ENCODE measurements around the gene MPND. TPM values are rescaled to one million over a fixed set of nuclear protein-coding genes. Genes with fewer than 3 reads are reported as not detected.

The MPND gene
- total RNA-seq, 6 experiments from 2014 or later, result 6.4 to 21.7 (median 19.6) TPM

- Histone ChIP-seq H3K36me3 (no peaks in the 10 kb centered on the region), H3K27me3 (no peaks in the 10 kb centered on the region), H3K27ac (no peak overlapping the region), H3K4me1 (no peaks in the 10 kb centered on the region), H3K4me3 (no peak overlapping the region), H3K9me3 (no peaks in the 10 kb centered on the region)
- DNase-seq (no peak), ATAC-seq (peak; percentile 22 to 58 (median 37))
- WGBS (ENCODE audit: insufficient coverage, low coverage, low lambda C conversion rate, missing lambda C conversion rate), result 44% methylated on average over 16 of the region's 18 CpGs
- intact Hi-C loops (cut with DNase I), result no loop called here
- no peak for TF ChIP-seq POLR2A (IDR thresholded peaks at IDR 0.05)
- TF ChIP-seq, protein P1, sequence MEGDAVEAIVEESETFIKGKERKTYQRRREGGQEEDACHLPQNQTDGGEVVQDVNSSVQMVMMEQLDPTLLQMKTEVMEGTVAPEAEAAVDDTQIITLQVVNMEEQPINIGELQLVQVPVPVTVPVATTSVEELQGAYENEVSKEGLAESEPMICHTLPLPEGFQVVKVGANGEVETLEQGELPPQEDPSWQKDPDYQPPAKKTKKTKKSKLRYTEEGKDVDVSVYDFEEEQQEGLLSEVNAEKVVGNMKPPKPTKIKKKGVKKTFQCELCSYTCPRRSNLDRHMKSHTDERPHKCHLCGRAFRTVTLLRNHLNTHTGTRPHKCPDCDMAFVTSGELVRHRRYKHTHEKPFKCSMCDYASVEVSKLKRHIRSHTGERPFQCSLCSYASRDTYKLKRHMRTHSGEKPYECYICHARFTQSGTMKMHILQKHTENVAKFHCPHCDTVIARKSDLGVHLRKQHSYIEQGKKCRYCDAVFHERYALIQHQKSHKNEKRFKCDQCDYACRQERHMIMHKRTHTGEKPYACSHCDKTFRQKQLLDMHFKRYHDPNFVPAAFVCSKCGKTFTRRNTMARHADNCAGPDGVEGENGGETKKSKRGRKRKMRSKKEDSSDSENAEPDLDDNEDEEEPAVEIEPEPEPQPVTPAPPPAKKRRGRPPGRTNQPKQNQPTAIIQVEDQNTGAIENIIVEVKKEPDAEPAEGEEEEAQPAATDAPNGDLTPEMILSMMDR (IDR thresholded peaks at IDR 0.05), result no peak
These were observed 39.4 kb upstream of the MPND start for GRCh38 chr19:4303819-4304537.

- H3K4me1 ChIP-seq, result no peaks in the 10 kb centered on the region
- no peak for TF ChIP-seq POLR2A (IDR thresholded peaks at IDR 0.05)
- TF ChIP-seq, protein P1 (IDR thresholded peaks at IDR 0.05), result no peak
- H3K27ac ChIP-seq, result no peak within 1 kb of the TSS
- no peak for DNase-seq
- no peaks in the 10 kb centered on the region for H3K27me3 ChIP-seq
- no peak within 1 kb of the TSS for H3K4me3 ChIP-seq
- ATAC-seq, result peak in 3 of 4 donors; percentile 29 to 43 (median 29)
- intact Hi-C loops (cut with DNase I), result no loop called here
- H3K36me3 ChIP-seq, result no peaks in the 10 kb centered on the region
- 9% methylated on average over 7 of the region's 63 CpGs for WGBS (ENCODE audit: insufficient coverage, low coverage, low lambda C conversion rate, missing lambda C conversion rate)
- H3K9me3 ChIP-seq, result no peaks in the 10 kb centered on the region
These were observed 38.7 kb upstream of the MPND start, which contains the start of gene FSD1 for GRCh38 chr19:4304538-4305256. Gene FSD1, plus strand, starts transcription at chr19:4304598. Its CDS starts 149 bp downstream, at chr19:4304747.

DNA sequence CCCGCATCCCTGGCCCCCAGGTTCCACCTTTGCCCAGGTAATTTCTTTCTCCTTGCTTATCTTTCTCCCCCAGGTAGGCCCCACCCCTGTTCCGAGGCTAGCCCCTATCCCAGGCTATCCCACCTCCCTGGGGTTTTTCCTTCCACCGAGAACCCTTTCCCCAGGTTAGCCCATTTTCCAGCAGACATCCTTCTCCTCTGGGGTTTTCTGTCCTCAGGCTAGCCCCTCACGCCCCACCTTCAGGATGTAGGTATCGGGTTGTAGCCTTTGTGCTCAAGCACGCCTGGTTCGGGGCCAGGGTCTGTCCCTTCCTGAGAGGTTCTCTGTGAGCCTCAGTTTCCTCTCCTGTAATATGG lies 38.1 kb upstream of the MPND start:
- WGBS (ENCODE audit: insufficient coverage, low coverage, low lambda C conversion rate, missing lambda C conversion rate), result 74% methylated on average over 7 of the region's 7 CpGs
- Histone ChIP-seq H3K36me3 (no peaks in the 10 kb centered on the region), H3K4me1 (no peaks in the 10 kb centered on the region), H3K9me3 (no peaks in the 10 kb centered on the region), H3K27ac (no peak overlapping the region), H3K4me3 (no peak overlapping the region), H3K27me3 (no peaks in the 10 kb centered on the region)
- TF ChIP-seq POLR2A (IDR thresholded peaks at IDR 0.05), result no peak
- TF ChIP-seq, protein P1 (IDR thresholded peaks at IDR 0.05), result no peak
- DNase-seq (no peak), ATAC-seq (no peak)
- intact Hi-C loops (cut with DNase I), result no loop called here

- no peaks in the 10 kb centered on the region for H3K9me3 ChIP-seq
- no peak overlapping the region for H3K4me3 ChIP-seq
- DNase-seq, result no peak
- H3K27me3 ChIP-seq, result no peaks in the 10 kb centered on the region
- H3K27ac ChIP-seq, result no peak overlapping the region
- no peak for ATAC-seq
- no peak for TF ChIP-seq POLR2A (IDR thresholded peaks at IDR 0.05)
- TF ChIP-seq, protein P1 (IDR thresholded peaks at IDR 0.05), result no peak
- intact Hi-C loops (cut with DNase I), result no loop called here
- 72% methylated on average over 6 of the region's 16 CpGs for WGBS (ENCODE audit: insufficient coverage, low coverage, low lambda C conversion rate, missing lambda C conversion rate)
- H3K4me1 ChIP-seq, result no peaks in the 10 kb centered on the region
- H3K36me3 ChIP-seq, result no peaks in the 10 kb centered on the region
These were observed 37.7 kb upstream of the MPND start for GRCh38 chr19:4305659-4306058.
